Liver (tissue), 9 donors: ENCODE data around the gene ADM5. TPM values are rescaled to one million over a fixed set of nuclear protein-coding genes. Genes with fewer than 3 reads are reported as not detected.

Source experiments
- DNase-seq: peaks from one replicate; pipeline ENCODE4 v3.0.0-alpha.2; 2017; ENCODE audit warnings: low spot score
- H3K27ac ChIP-seq, 2 donors: one replicate each; pipeline ENCODE4 v1.7.0; 2013; ENCODE audit warnings: inconsistent platforms in 2 of 2, low read length in 2 of 2, control low read depth in 1 of 2, low read depth in 1 of 2, mild to moderate bottlenecking in 1 of 2
- H3K27me3 ChIP-seq, 4 donors: one replicate each; pipeline versions ENCODE4 v1.6.1 to v1.7.0; 2013; ENCODE audit warnings: low read length in 3 of 4, inconsistent platforms in 1 of 4, mild to moderate bottlenecking in 1 of 4, moderate library complexity in 1 of 4; ENCODE audit not compliant: control insufficient read depth in 4 of 4, insufficient read depth in 4 of 4
- H3K36me3 ChIP-seq, 4 donors: one replicate each; pipeline versions ENCODE4 v1.6.1 to v1.7.0; 2013; ENCODE audit warnings: low read length in 3 of 4, mild to moderate bottlenecking in 3 of 4, low read depth in 1 of 4, moderate library complexity in 1 of 4; ENCODE audit not compliant: control insufficient read depth in 4 of 4, insufficient read depth in 3 of 4
- H3K4me1 ChIP-seq, 4 donors: one replicate each; pipeline versions ENCODE4 v1.6.1 to v1.7.0; 2013; ENCODE audit warnings: low read length in 3 of 4, mild to moderate bottlenecking in 3 of 4, moderate library complexity in 1 of 4; ENCODE audit not compliant: control insufficient read depth in 4 of 4, insufficient read depth in 4 of 4
- H3K4me3 ChIP-seq, 3 donors: one replicate each; pipeline versions ENCODE4 v1.6.1 to v1.7.0; 2013; ENCODE audit warnings: low read length in 3 of 3, control low read depth in 1 of 3, low read depth in 1 of 3, mild to moderate bottlenecking in 1 of 3
- H3K9ac ChIP-seq, 2 donors: one replicate each; pipeline ENCODE4 v1.7.0; 2013; ENCODE audit warnings: low read length in 2 of 2, mild to moderate bottlenecking in 2 of 2, moderate library complexity in 2 of 2, control low read depth in 1 of 2, low read depth in 1 of 2
- H3K9me3 ChIP-seq, 4 donors: one replicate each; pipeline versions ENCODE4 v1.6.1 to v1.7.0; 2013; ENCODE audit warnings: low read length in 3 of 4; ENCODE audit not compliant: control insufficient read depth in 4 of 4
- EGR1 ChIP-seq, 2 donors: IDR thresholded peaks; 2 replicates each; pipeline ENCODE4 v1.6.1; 2016 to 2018; ENCODE audit warnings: antibody characterized with exemption in 2 of 2, low read depth in 2 of 2
- GABPA ChIP-seq, 2 donors: IDR thresholded peaks in 1 of 2; conservative IDR thresholded peaks in 1 of 2; 2 replicates each; pipeline ENCODE4 v1.6.1; 2016; ENCODE audit warnings: antibody characterized with exemption in 2 of 2, mild to moderate bottlenecking in 1 of 2, moderate library complexity in 1 of 2
- JUND ChIP-seq, 2 donors: IDR thresholded peaks; 2 replicates each; pipeline ENCODE4 v1.6.1; 2016; ENCODE audit warnings: antibody characterized with exemption in 2 of 2
- NR2F2 ChIP-seq: IDR thresholded peaks from 2 replicates; pipeline ENCODE4 v1.6.1; 2016; ENCODE audit warnings: antibody characterized with exemption
- SP1 ChIP-seq: IDR thresholded peaks from 2 replicates; pipeline ENCODE4 v1.6.1; 2018; ENCODE audit warnings: antibody characterized with exemption, mild to moderate bottlenecking
- TAF1 ChIP-seq: conservative IDR thresholded peaks from 2 replicates; pipeline ENCODE4 v1.6.1; 2016; ENCODE audit warnings: antibody characterized with exemption, mild to moderate bottlenecking
- YY1 ChIP-seq: IDR thresholded peaks from 2 replicates; pipeline ENCODE4 v1.6.1; 2016; ENCODE audit warnings: antibody characterized with exemption, mild to moderate bottlenecking
- WGBS: extraction: QIAGEN DNeasy Blood & Tissue Kit; methylation state at CpG from one replicate; pipeline ENCODE4 v1.1.7; 2013; 5-methylcytosine and 5-hydroxymethylcytosine counted together
- polyA plus RNA-seq, 2 donors: library from polyadenylated mRNA; stranded (reverse) in 1 of 2; unstranded in 1 of 2; fragments of 200-250 nt in 1 of 2; fragments of >200 nt in 1 of 2; fragmentation: Nextera tagmentation in 1 of 2; extraction: Ambion mirVana in 1 of 2; gene quantifications; one replicate each; pipeline versions ENCODE4 v1.2.1 to v1.2.3, GENCODE V29; 2013 to 2015
- total RNA-seq, 2 donors: library from RNA; depleted of rRNA; stranded (reverse); fragments of >200 nt; gene quantifications; one replicate each; pipeline ENCODE4 v1.2.3, GENCODE V29; 2014
- TF ChIP-seq, protein P1 (sequence below): IDR thresholded peaks from 2 replicates; pipeline ENCODE4 v1.6.1; 2016; ENCODE audit warnings: antibody characterized with exemption, mild to moderate bottlenecking
- TF ChIP-seq, protein P2 (sequence below): IDR thresholded peaks from 2 replicates; pipeline ENCODE4 v1.6.1; 2016; ENCODE audit warnings: antibody characterized with exemption
- TF ChIP-seq, protein P3 (sequence below): fragments of 150-350 bp; IDR thresholded peaks from 2 replicates; pipeline ENCODE4 v1.5.1; 2017; ENCODE audit warnings: improper control_type of control experiment, low read depth, low read length; ENCODE audit not compliant: missing input control
- donor health status: healthy.
- donor health status: healthy.
- donor health status: healthy.
- donor health status: healthy.
- donor health status: healthy.

Gene ADM5
- total and polyA plus RNA-seq, 4 donors, result 0.11 to 0.84 (median 0.26) TPM

DNA sequence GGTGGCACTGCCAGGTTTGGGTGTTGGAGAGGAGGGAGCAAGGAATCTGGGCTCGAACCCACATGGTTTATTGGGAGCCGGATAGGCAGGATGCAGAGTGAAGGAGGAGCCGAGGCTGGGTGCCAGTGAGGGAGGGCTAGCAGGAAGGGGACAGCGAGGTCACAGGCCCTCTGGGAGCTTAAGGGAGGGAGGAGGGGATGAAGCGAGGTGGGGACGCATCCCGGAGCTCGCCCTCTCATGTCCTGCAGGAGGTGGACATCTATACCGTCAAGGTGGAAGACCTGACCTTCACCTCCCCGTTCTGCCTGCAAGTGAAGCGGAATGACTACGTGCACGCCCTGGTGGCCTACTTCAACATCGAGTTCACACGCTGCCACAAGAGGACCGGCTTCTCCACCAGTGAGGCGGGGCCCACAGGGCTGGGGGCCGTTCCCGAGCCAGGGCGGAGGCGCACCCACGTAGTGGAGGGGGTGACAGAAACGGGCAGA lies 3.5 kb upstream of the ADM5 start:
- Histone ChIP-seq H3K27ac (no peak overlapping the region), H3K4me3 (no peak overlapping the region), H3K9ac (no peak overlapping the region), H3K4me1 (peaks cover 3 to 31% (median 17%) of the 10 kb centered on the region in 4 donors), H3K9me3 (no peaks in the 10 kb centered on the region), H3K36me3 (peaks cover 6 to 49% (median 16%) of the 10 kb centered on the region in 4 donors), H3K27me3 (no peaks in the 10 kb centered on the region)
- DNase-seq, result no peak
- 76% methylated on average over 23 of the region's 23 CpGs for WGBS
- TF ChIP-seq JUND (IDR thresholded peaks at IDR 0.05) (no peak), GABPA (IDR thresholded peaks at IDR 0.05 in 1 of 2, conservative IDR thresholded peaks at IDR 0.05 in 1 of 2) (no peak)

DNA sequence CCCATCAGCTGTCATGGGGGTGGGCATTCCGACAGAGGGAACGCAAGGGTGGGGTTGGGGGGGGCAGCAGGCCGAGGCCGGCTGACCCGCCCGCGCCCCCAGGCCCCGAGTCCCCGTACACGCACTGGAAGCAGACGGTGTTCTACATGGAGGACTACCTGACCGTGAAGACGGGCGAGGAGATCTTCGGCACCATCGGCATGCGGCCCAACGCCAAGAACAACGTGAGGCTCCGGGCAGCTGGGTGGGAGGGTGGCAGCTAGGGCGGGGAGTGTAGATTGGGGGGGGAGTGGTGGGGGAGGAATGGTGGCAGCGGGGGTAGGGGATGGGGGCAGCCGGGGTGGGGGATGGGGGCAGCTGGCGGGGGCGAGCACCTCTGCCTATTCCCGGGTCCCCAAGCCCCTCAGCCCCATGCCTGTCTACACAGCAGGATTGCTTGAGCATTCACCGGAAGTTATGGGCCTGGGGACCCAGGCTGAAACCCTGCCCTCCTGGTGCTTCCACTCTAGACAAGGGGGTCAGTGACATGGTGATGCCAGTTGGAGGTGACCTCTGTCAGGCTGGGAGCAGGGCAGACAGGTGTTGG lies 2.8 kb upstream of the ADM5 start:
- H3K4me3 ChIP-seq, result no peak overlapping the region

DNA sequence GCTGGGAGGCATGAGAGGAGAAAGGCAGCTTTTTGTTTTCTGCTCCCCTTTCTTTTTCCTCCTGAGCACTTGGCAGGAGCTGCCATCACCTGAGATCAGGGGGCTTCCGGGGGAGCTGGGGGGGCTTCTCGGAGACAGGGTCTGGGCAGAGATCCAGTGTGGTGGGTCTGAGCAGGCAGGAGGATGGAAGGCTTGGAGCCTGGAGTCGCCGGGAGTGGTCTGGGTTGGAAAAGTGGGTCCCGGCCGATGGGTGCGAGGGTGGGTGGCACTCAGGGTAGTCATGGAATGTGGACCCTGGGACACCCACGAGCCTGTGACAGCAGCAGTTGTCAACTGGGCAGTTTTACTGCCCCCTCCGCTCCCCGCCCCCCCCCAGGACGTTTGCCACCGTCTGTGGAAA lies 2.2 kb upstream of the ADM5 start:
- Histone ChIP-seq H3K27me3 (no peaks in the 10 kb centered on the region), H3K36me3 (peaks cover 3 to 44% (median 12%) of the 10 kb centered on the region in 4 donors), H3K9ac (no peak overlapping the region), H3K4me1 (peaks cover 3 to 36% (median 16%) of the 10 kb centered on the region in 4 donors), H3K9me3 (no peaks in the 10 kb centered on the region), H3K4me3 (no peak overlapping the region), H3K27ac (no peak overlapping the region)
- DNase-seq, result no peak
- TF ChIP-seq EGR1 (IDR thresholded peaks at IDR 0.05; ENCODE audit: low read depth in 2 of 2) (no peak), SP1 (no peak), TAF1 (no peak), YY1 (no peak), NR2F2 (no peak)
- TF ChIP-seq, protein P1, sequence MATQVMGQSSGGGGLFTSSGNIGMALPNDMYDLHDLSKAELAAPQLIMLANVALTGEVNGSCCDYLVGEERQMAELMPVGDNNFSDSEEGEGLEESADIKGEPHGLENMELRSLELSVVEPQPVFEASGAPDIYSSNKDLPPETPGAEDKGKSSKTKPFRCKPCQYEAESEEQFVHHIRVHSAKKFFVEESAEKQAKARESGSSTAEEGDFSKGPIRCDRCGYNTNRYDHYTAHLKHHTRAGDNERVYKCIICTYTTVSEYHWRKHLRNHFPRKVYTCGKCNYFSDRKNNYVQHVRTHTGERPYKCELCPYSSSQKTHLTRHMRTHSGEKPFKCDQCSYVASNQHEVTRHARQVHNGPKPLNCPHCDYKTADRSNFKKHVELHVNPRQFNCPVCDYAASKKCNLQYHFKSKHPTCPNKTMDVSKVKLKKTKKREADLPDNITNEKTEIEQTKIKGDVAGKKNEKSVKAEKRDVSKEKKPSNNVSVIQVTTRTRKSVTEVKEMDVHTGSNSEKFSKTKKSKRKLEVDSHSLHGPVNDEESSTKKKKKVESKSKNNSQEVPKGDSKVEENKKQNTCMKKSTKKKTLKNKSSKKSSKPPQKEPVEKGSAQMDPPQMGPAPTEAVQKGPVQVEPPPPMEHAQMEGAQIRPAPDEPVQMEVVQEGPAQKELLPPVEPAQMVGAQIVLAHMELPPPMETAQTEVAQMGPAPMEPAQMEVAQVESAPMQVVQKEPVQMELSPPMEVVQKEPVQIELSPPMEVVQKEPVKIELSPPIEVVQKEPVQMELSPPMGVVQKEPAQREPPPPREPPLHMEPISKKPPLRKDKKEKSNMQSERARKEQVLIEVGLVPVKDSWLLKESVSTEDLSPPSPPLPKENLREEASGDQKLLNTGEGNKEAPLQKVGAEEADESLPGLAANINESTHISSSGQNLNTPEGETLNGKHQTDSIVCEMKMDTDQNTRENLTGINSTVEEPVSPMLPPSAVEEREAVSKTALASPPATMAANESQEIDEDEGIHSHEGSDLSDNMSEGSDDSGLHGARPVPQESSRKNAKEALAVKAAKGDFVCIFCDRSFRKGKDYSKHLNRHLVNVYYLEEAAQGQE, result no peak
- WGBS, result 81% methylated on average over 12 of the region's 12 CpGs

More for the DNA sequence above, 2.8 kb upstream of the ADM5 start:
- TF ChIP-seq, protein P2, sequence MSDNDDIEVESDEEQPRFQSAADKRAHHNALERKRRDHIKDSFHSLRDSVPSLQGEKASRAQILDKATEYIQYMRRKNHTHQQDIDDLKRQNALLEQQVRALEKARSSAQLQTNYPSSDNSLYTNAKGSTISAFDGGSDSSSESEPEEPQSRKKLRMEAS, result no peak
- no peak for TF ChIP-seq YY1
- TF ChIP-seq, protein P3, sequence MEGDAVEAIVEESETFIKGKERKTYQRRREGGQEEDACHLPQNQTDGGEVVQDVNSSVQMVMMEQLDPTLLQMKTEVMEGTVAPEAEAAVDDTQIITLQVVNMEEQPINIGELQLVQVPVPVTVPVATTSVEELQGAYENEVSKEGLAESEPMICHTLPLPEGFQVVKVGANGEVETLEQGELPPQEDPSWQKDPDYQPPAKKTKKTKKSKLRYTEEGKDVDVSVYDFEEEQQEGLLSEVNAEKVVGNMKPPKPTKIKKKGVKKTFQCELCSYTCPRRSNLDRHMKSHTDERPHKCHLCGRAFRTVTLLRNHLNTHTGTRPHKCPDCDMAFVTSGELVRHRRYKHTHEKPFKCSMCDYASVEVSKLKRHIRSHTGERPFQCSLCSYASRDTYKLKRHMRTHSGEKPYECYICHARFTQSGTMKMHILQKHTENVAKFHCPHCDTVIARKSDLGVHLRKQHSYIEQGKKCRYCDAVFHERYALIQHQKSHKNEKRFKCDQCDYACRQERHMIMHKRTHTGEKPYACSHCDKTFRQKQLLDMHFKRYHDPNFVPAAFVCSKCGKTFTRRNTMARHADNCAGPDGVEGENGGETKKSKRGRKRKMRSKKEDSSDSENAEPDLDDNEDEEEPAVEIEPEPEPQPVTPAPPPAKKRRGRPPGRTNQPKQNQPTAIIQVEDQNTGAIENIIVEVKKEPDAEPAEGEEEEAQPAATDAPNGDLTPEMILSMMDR, result no peak
- H3K27me3 ChIP-seq, result no peaks in the 10 kb centered on the region
- H3K4me1 ChIP-seq, result peaks cover 3 to 35% (median 16%) of the 10 kb centered on the region in 4 donors
- no peak overlapping the region for H3K9ac ChIP-seq
- DNase-seq, result no peak
- no peaks in the 10 kb centered on the region for H3K9me3 ChIP-seq
- no peak overlapping the region for H3K27ac ChIP-seq
- H3K36me3 ChIP-seq, result peaks cover 6 to 49% (median 16%) of the 10 kb centered on the region in 4 donors
- 96% methylated on average over 27 of the region's 27 CpGs for WGBS
